GM13976 (cell line): ENCODE data around the gene HLA-DPA1.

ENCODE experiments used
- DNase-seq: peaks from one replicate; pipeline ENCODE4 v3.0.0; 2012; ENCODE audit warnings: low spot score
- in situ Hi-C: fragments of 300-500 bp; cut with MboI; formaldehyde crosslinking; loops from one replicate; pipeline ENCODE4 v1.12.0; 2022; ENCODE audit warnings: low sequenced_read_pairs, mixed read lengths, inconsistent platforms; ENCODE audit not compliant: unreplicated experiment
- TF ChIP-seq, protein P1 (sequence below): IDR thresholded peaks from 2 replicates; pipeline ENCODE4 v1.5.1; 2012; ENCODE audit warnings: borderline replicate concordance, mild to moderate bottlenecking; ENCODE audit not compliant: insufficient read depth; ENCODE audit errors: extremely low read depth, missing control alignments, control extremely low read depth

The HLA-DPA1 gene

DNA sequence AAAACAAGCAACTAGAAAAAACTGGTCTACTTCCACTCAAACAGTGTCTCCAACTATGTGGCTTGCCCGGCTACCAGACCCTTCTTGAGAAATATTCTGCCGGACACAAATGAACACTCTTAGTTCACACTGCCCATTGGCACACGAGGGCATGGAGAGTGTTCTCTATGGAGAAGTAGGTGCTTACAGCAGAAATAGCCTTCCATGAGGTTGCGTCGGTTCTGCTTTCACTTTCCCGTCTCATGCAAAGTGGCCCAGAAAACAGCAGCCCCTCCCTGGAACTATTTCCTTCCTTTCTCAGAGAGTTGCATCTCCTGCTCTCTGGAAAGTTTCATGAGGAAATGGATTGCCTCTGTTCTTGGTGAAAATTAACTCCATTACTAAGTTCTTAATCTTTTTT, 54.5 kb downstream of the HLA-DPA1 start:
- TF ChIP-seq, protein P1, sequence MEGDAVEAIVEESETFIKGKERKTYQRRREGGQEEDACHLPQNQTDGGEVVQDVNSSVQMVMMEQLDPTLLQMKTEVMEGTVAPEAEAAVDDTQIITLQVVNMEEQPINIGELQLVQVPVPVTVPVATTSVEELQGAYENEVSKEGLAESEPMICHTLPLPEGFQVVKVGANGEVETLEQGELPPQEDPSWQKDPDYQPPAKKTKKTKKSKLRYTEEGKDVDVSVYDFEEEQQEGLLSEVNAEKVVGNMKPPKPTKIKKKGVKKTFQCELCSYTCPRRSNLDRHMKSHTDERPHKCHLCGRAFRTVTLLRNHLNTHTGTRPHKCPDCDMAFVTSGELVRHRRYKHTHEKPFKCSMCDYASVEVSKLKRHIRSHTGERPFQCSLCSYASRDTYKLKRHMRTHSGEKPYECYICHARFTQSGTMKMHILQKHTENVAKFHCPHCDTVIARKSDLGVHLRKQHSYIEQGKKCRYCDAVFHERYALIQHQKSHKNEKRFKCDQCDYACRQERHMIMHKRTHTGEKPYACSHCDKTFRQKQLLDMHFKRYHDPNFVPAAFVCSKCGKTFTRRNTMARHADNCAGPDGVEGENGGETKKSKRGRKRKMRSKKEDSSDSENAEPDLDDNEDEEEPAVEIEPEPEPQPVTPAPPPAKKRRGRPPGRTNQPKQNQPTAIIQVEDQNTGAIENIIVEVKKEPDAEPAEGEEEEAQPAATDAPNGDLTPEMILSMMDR, result no peak
- peak; percentile 64 for DNase-seq
- in situ Hi-C loops, result loop anchor here (25.0 kb wide), 1 partner anchor 218 kb away; no protein-coding TSS in a partner anchor

DNA sequence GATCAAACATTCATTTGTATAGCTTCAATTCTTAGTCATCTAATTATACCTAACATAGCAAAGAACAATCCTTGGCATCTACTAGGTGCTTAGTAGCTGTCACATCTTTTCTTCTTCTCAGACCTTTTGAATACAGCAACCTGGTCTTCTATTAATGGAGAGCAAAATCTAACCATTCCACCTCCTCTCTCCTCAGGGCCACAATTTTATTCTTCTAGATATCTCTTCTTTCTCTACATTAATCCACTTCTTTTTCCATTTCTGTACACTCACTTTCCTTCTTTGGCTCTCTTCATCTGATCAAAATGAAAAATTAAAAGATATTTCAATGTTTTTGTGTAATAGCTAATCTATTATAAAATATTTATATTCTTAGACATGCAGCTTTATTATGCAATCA, 55.0 kb downstream of the HLA-DPA1 start:
- in situ Hi-C loops, result loop anchor here (25.0 kb wide), 1 partner anchor 219 kb away; no protein-coding TSS in a partner anchor
- DNase-seq, result no peak

DNA sequence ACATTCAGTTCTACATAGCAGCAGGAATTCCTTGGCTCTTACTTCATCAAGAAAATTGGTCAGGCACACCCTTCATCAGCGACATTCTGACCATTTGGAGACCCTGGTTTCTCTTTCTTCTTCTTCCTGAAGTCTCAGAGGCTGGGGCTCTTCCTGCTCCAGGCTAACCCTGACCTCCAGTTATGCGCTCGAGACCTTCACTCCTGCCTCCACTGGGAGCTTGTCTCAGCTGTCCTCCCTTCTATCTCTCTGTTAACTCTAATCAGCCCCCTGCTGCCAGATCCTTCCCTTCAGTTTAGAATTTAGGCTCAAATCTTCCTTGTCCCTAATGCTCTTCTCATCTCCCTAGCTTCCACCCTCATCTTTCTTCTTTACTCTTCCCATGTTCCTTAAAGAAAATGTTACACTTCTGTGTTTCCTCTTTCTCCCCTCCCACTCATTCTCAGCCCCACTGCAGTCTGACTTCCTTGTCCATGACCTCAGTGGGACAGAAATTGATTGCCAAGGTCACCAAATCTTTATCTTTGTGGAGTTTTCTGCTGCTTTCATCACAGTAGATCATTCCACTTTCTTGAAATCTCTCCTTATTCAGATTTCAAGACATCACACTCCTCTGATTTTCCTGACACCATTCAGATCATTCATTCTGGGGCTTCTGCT, 55.6 kb downstream of the HLA-DPA1 start:
- TF ChIP-seq, protein P1, result no peak
- in situ Hi-C loops, result loop anchor here (25.0 kb wide), 1 partner anchor 219 kb away; no protein-coding TSS in a partner anchor
- no peak for DNase-seq

More for the DNA sequence above, 55.0 kb downstream of the HLA-DPA1 start:
- TF ChIP-seq, protein P1, result no peak

DNA sequence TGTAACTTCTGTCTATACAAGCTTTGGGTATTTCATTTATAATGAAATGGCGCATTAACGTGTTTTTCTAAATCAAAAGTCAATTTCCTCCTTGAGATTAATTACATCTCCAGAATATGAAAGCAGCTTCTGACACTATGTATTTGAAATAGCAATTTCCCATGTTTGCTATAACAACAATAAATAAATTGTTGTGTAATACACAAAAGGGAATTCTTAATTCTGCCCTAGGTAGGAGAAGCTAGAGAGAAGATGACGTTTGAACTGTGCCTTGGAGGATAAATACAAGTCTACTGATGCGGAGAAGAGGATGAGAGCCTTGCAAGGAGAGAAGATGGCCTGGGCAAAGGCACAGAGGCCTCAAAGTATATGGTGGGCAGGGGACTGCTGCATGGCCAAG, 56.4 kb downstream of the HLA-DPA1 start:
- TF ChIP-seq, protein P1, result no peak
- no peak for DNase-seq
- in situ Hi-C loops, result loop anchor here (25.0 kb wide), 1 partner anchor 220 kb away; no protein-coding TSS in a partner anchor

DNA sequence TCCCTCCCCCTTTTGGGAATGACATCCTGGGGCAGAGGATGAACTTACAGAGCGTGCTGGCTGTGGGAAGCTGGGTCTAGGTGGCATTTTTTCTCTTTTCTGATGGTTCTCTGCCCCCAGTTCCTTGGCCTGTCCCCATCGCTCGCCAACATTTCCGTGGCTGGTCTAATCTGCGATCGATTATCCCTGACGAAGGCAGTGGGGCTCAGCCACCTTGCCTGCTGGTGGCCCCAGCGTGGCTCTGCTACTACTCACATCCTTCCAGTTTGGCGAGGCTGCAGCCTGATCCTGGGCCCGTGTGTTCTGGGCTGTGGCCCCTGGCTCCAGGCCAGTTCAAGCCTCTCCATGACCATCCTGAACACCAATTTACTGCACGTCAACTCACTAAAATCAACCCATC, 57.7 kb downstream of the HLA-DPA1 start:
- no peak for DNase-seq
- TF ChIP-seq, protein P1, result no peak
- in situ Hi-C loops, result loop anchor here (25.0 kb wide), 1 partner anchor 222 kb away; no protein-coding TSS in a partner anchor

DNA sequence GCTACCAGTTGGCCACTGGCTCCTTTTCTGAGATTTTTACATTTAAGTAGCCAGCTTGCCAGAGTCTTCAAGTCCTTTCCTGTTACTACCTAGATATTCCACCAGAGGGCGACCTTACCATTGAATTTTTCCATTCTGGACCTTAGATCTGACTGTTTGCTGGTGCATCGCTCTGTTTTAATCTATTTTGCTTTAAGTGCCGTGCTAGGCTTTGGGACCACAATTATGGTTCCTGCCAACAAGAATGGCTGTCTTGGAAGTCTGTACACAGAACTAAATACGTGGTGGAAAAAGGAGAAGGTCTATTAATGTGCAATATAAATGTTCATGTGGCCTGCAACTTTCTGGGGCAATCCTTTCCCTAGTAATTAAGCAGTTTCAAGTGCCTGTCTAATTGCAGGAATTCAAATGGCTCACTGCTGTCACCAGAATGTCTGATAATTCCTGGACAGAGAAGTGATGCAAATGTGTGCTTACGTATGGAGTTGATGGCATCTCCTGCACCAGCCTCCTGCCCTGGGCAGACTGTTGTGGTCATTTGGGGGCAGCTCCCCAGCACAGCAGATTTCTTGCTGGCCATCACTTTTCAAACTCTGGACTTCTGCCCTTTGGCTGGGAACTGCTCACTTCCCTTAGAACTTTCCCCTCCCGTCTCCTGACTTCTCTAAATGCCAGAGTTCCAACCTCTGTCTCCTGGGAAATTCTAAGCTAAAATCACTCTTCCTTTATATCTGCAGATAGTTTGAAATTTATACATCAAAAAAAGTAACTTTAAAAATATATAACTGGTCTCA, 58.4 kb downstream of the HLA-DPA1 start:
- in situ Hi-C loops, result loop anchor here (5.0 to 25.0 kb wide), 2 partner anchors 67 to 222 kb away; no protein-coding TSS in a partner anchor
- peak; percentile 78 for DNase-seq
- TF ChIP-seq, protein P1, result peak; percentile 76
